ENCODE data around the gene ZFP2. TPM values are rescaled to one million over a fixed set of nuclear protein-coding genes. Genes with fewer than 3 reads are reported as not detected.
"Not testable (repeated sequence)": the region's sequence is repeated elsewhere in the genome, so short reads cannot be mapped to it uniquely, and the experiment has no call there.

ZFP2 gene
- polyA plus RNA-seq (2013, experiment 1 of 2): 0.55 TPM
- polyA plus RNA-seq (2013, experiment 2 of 2): 1.1 TPM

- Histone ChIP-seq H3K36me3 (ENCODE audit: insufficient read depth, low read length) (no peaks in the 10 kb centered on the region), H3K9ac (ENCODE audit: low read depth, low read length) (peak within 1 kb of the TSS; percentile 89), H3K9me3 (ENCODE audit: insufficient read depth, low read depth, low read length) (peaks cover 2% of the 10 kb centered on the region; the same call in 1 of the 2 replicates), H3K4me3 (ENCODE audit: low read length) (peak within 1 kb of the TSS; percentile 91), H3K27me3 (ENCODE audit: insufficient read depth, low read length) (0 out of 2 replicates have a peak, but pooled peaks cover 2% of the 10 kb centered on the region), H3K27ac (ENCODE audit: low read depth, low read length) (peak within 1 kb of the TSS; percentile 15; the same call in 1 of the 2 replicates), H3K4me1 (ENCODE audit: insufficient read depth, low read length) (no peaks in the 10 kb centered on the region)
- WGBS: 1% methylated on average over 79 of the region's 79 CpGs
Observed at GRCh38 chr5:178895615-178896571, at the start of gene ZFP2. TSS of gene ZFP2 (plus strand) at chr5:178895913. CDS start at chr5:178931314, 35,401 bp downstream.

DNA sequence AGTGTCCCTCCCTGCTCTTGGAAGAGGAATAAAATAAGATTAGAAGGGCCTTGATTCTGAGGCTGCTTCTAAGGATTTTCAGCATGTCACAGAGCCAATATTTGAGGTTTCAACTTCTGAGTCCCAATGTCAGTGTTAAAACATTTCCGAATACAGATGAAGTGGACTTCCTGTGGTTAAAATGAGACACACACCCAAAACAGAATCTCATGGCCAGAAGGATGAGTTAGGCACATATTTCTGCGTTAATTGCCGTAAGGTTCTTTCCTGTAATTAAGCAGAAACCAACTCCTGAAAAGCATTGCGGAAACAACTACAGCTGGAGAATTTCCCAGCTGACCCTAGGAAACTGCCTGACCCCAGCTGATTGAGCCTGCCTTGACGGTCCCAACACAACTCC is 46.4 kb upstream of the ZFP2 start:
- Histone ChIP-seq H3K27me3 (ENCODE audit: insufficient read depth, low read length) (no peaks in the 10 kb centered on the region), H3K9ac (ENCODE audit: low read depth, low read length) (no peak overlapping the region), H3K4me3 (ENCODE audit: low read length) (no peak overlapping the region), H3K27ac (ENCODE audit: low read depth, low read length) (no peak overlapping the region), H3K36me3 (ENCODE audit: insufficient read depth, low read length) (no peaks in the 10 kb centered on the region), H3K9me3 (ENCODE audit: insufficient read depth, low read depth, low read length) (no peaks in the 10 kb centered on the region), H3K4me1 (ENCODE audit: insufficient read depth, low read length) (0 out of 2 replicates have a peak, but pooled peaks cover 1% of the 10 kb centered on the region)
- 91% methylated on average over 5 of the region's 5 CpGs for WGBS

- WGBS: 87% methylated on average over 3 of the region's 3 CpGs
- Histone ChIP-seq H3K27ac (ENCODE audit: low read depth, low read length) (no peak overlapping the region), H3K9me3 (ENCODE audit: insufficient read depth, low read depth, low read length) (no peaks in the 10 kb centered on the region), H3K4me3 (ENCODE audit: low read length) (no peak overlapping the region), H3K9ac (ENCODE audit: low read depth, low read length) (no peak overlapping the region), H3K4me1 (ENCODE audit: insufficient read depth, low read length) (0 out of 2 replicates have a peak, but pooled peaks cover 4% of the 10 kb centered on the region), H3K36me3 (ENCODE audit: insufficient read depth, low read length) (no peaks in the 10 kb centered on the region), H3K27me3 (ENCODE audit: insufficient read depth, low read length) (no peaks in the 10 kb centered on the region)
Observed at GRCh38 chr5:178851951-178852350, 43.8 kb upstream of the ZFP2 start.

GRCh38 chr5:178854284-178854683 is 41.4 kb upstream of the ZFP2 start:
- 0 out of 2 replicates have a peak, but pooled peaks cover 4% of the 10 kb centered on the region for H3K4me1 ChIP-seq (ENCODE audit: insufficient read depth, low read length)
- H3K4me3 ChIP-seq (ENCODE audit: low read length): no peak overlapping the region
- WGBS: 68% methylated on average over 5 of the region's 5 CpGs
- no peak overlapping the region for H3K27ac ChIP-seq (ENCODE audit: low read depth, low read length)
- H3K9me3 ChIP-seq (ENCODE audit: insufficient read depth, low read depth, low read length): no peaks in the 10 kb centered on the region
- no peak overlapping the region for H3K9ac ChIP-seq (ENCODE audit: low read depth, low read length)
- no peaks in the 10 kb centered on the region for H3K27me3 ChIP-seq (ENCODE audit: insufficient read depth, low read length)
- H3K36me3 ChIP-seq (ENCODE audit: insufficient read depth, low read length): no peaks in the 10 kb centered on the region

DNA sequence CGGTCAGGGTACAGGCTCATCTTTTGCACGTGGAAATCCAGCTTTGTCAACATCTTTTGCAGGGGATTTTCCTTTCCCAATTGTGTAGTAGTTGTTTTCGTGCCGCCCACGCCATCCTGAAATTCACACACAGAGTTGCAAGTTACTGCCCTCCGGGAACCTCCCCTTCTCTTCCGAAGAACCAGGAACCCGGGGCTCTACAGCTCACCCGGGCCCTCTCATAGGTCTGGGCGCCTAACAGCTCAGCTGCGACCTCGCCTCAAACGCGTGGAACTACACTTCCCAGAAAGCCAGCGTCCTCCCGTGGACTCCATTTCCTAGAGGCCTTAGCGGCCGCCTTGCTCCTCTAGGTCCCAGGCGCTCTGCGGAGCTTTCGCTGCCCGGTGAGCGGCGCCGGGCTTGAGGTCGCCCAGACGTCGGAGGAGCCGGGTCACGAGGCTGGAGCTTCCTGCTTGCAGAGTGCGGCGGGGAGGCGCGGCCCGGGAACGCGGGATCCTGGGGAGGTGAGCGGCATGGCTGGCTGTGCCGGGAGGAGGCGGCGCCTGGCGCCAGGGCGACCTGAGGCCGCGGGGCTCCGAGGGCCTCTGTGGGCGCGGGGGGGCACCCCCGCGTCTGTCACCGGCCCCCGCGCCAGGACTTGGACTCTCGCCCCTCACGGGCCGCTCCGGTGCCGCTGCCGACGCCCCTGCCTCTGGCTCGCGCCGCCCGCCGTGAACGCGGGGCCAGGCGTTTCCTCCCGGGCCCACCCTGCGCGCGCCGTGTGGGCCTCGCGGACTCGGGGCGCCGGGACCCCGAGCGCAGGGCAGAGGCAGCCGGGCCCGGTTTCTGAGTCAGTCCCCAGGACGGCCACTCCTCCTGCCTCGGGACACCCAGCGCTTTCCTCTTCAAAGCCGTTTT is 35.8 kb upstream of the ZFP2 start, which contains the start of gene ZNF354B:
TSS of gene ZNF354B (plus strand) at position 329 of the 897 bp plus-strand sequence. CDS start 1,095 bp downstream, outside the sequence.
- Histone ChIP-seq H3K36me3 (ENCODE audit: insufficient read depth, low read length) (peaks cover 19% of the 10 kb centered on the region), H3K4me3 (ENCODE audit: low read length) (peak within 1 kb of the TSS; percentile 72), H3K9ac (ENCODE audit: low read depth, low read length) (peak within 1 kb of the TSS; percentile 76), H3K27ac (ENCODE audit: low read depth, low read length) (peak within 1 kb of the TSS; percentile 66; the same call in 1 of the 2 replicates), H3K27me3 (ENCODE audit: insufficient read depth, low read length) (no peaks in the 10 kb centered on the region), H3K4me1 (ENCODE audit: insufficient read depth, low read length) (no peaks in the 10 kb centered on the region), H3K9me3 (ENCODE audit: insufficient read depth, low read depth, low read length) (no peaks in the 10 kb centered on the region)
- WGBS: 3% methylated on average over 85 of the region's 86 CpGs

DNA sequence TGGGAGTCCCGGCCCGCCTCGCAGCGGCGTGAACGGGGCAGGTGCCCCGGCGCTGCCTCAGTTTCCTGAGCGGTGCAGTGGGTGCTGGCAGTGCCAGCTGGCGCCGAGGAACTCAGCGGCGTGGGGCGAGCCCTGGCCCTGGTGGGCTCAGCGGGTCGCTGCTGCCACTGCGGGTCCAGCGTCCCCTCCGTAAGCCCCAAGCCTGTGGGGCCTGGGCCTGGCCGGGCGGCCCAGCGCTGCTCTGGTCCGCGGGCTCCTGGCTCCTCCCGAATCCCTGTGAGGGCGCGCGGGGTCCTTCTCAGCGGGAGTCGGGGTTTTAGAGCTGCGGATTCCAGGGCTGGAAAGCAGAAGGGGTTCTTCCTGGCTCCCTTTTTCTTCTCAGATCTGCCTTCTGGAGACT is 35.1 kb upstream of the ZFP2 start:
- H3K27ac ChIP-seq (ENCODE audit: low read depth, low read length); H3K4me1 ChIP-seq (ENCODE audit: insufficient read depth, low read length); H3K9me3 ChIP-seq (ENCODE audit: insufficient read depth, low read depth, low read length); H3K27me3 ChIP-seq (ENCODE audit: insufficient read depth, low read length): not testable (repeated sequence)
- Histone ChIP-seq H3K36me3 (ENCODE audit: insufficient read depth, low read length) (peaks cover 22% of the 10 kb centered on the region), H3K9ac (ENCODE audit: low read depth, low read length) (peak overlapping the region; percentile 76), H3K4me3 (ENCODE audit: low read length) (peak overlapping the region; percentile 72)
- no CpG with 5 or more reads among the region's 31 CpGs for WGBS

DNA sequence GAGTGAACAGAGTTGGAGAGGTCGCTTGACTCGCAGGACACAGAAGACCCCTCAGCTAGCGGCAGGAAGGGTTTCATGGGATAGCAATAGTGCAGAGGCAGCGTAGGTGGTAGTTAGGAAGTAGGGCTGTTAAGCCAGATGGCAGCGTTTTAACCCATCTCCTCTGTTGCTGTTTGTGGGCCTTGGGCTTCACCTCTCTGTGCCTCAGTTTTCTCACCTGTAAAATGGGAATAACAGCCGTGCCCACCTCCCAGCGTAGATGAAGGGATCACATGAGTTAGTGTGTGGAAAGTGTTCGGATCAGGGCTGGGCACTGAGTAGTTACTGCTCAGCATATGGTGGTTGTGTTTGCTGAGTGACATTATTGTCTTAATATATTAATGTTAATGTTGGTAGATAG is 34.1 kb upstream of the ZFP2 start:
- no peak overlapping the region for H3K9ac ChIP-seq (ENCODE audit: low read depth, low read length)
- H3K9me3 ChIP-seq (ENCODE audit: insufficient read depth, low read depth, low read length): no peaks in the 10 kb centered on the region
- no peaks in the 10 kb centered on the region for H3K4me1 ChIP-seq (ENCODE audit: insufficient read depth, low read length)
- H3K27me3 ChIP-seq (ENCODE audit: insufficient read depth, low read length): no peaks in the 10 kb centered on the region
- H3K36me3 ChIP-seq (ENCODE audit: insufficient read depth, low read length): peaks cover 33% of the 10 kb centered on the region
- H3K27ac ChIP-seq (ENCODE audit: low read depth, low read length): no peak overlapping the region
- no peak overlapping the region; the same call in 1 of the 2 replicates for H3K4me3 ChIP-seq (ENCODE audit: low read length)
- 96% methylated on average over 8 of the region's 8 CpGs for WGBS

DNA sequence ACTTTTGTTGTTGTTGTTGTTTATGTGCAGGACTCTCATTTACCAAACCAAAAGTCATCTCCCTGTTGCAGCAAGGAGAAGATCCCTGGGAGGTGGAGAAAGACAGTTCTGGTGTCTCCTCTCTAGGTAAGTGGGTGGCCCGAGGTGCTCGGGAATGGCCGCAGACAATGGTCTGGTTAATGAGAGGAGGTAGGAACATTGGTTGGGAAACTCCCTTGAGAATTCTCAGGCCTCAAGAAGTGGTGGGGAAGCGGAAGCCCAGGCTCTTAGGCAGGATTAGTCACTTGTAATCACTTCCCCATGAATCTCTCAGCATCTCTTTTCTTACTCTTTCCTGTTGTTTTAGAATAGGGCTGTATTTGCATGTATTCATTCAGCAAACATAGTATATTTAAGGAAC is 28.8 kb upstream of the ZFP2 start:
- H3K4me1 ChIP-seq (ENCODE audit: insufficient read depth, low read length): no peaks in the 10 kb centered on the region
- peaks cover 75% of the 10 kb centered on the region for H3K36me3 ChIP-seq (ENCODE audit: insufficient read depth, low read length)
- no peak overlapping the region for H3K9ac ChIP-seq (ENCODE audit: low read depth, low read length)
- H3K9me3 ChIP-seq (ENCODE audit: insufficient read depth, low read depth, low read length): no peaks in the 10 kb centered on the region
- no peak overlapping the region for H3K4me3 ChIP-seq (ENCODE audit: low read length)
- H3K27ac ChIP-seq (ENCODE audit: low read depth, low read length): no peak overlapping the region
- WGBS: 91% methylated on average over 3 of the region's 4 CpGs
- no peaks in the 10 kb centered on the region for H3K27me3 ChIP-seq (ENCODE audit: insufficient read depth, low read length)

- no peak overlapping the region for H3K9ac ChIP-seq (ENCODE audit: low read depth, low read length)
- no peak overlapping the region for H3K4me3 ChIP-seq (ENCODE audit: low read length)
- no peaks in the 10 kb centered on the region for H3K4me1 ChIP-seq (ENCODE audit: insufficient read depth, low read length)
- H3K9me3 ChIP-seq (ENCODE audit: insufficient read depth, low read depth, low read length): peaks cover 5% of the 10 kb centered on the region; the same call in 1 of the 2 replicates
- H3K36me3 ChIP-seq (ENCODE audit: insufficient read depth, low read length): peaks cover 82% of the 10 kb centered on the region
- no peak overlapping the region for H3K27ac ChIP-seq (ENCODE audit: low read depth, low read length)
- 95% methylated on average over 8 of the region's 8 CpGs for WGBS
- H3K27me3 ChIP-seq (ENCODE audit: insufficient read depth, low read length): no peaks in the 10 kb centered on the region
Observed at GRCh38 chr5:178869577-178869976, 26.1 kb upstream of the ZFP2 start.

DNA sequence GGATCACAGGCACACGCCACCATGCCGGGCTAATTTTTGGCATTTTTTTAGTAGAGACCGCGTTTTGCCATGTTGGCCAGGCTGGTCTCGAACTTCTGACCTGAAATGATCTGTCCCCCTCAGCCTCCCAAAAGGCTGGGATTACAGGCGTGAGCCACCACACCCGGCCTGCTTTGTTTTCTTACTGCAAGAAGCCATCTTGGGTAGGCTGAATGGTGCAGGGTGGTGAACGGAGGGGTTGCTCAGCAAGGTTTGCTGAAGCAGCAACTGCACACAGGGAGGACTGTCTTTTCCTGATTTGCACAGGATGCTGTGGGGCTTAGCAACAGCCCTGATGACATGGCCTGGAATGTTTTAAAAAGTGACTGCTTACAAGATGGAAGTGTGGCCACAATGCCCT is 25.3 kb upstream of the ZFP2 start:
- Histone ChIP-seq H3K27ac (ENCODE audit: low read depth, low read length) (no peak overlapping the region), H3K27me3 (ENCODE audit: insufficient read depth, low read length) (no peaks in the 10 kb centered on the region), H3K4me1 (ENCODE audit: insufficient read depth, low read length) (no peaks in the 10 kb centered on the region), H3K9ac (ENCODE audit: low read depth, low read length) (no peak overlapping the region), H3K9me3 (ENCODE audit: insufficient read depth, low read depth, low read length) (peaks cover 8% of the 10 kb centered on the region; the same call in 1 of the 2 replicates), H3K4me3 (ENCODE audit: low read length) (no peak overlapping the region), H3K36me3 (ENCODE audit: insufficient read depth, low read length) (peaks cover 88% of the 10 kb centered on the region)
- 96% methylated on average over 8 of the region's 8 CpGs for WGBS

Data from HUES64 (cell line).